Measurements from ENCODE around the gene TENT5C. TPM values are rescaled to one million over a fixed set of nuclear protein-coding genes. Genes with fewer than 3 reads are reported as not detected.

The TENT5C gene
- total and polyA plus RNA-seq, 9 of the 15 experiments (the other 6 are each of a cell fraction or from before 2014, with no cell fraction given) = 1.8 to 7.7 (median 4.0) TPM

GRCh38 chr1:117605774-117606648, at the start of gene TENT5C (continued):
- TF ChIP-seq BRCA1 (IDR thresholded peaks at IDR 0.05) (no peak), BRCA1 (CRISPR knock-in tag; IDR thresholded peaks at IDR 0.05) (no peak), XRCC4 (IDR thresholded peaks at IDR 0.05; ENCODE audit: extremely low read depth, insufficient read depth, insufficient read length) (no peak), ZBTB8A (IDR thresholded peaks at IDR 0.05; ENCODE audit: partially characterized antibody) (no peak), CSDE1 (IDR thresholded peaks at IDR 0.05) (peak in 1 of 2 experiments; percentile 78; a peak in 1 of 4 replicates), NR2F6 (CRISPR knock-in tag; IDR thresholded peaks at IDR 0.05) (no peak), WHSC1 (IDR thresholded peaks at IDR 0.05; ENCODE audit: low read length) (no peak), ZNF431 (CRISPR knock-in tag; IDR thresholded peaks at IDR 0.05) (0 out of 2 replicates have a peak, but pooled peaks have one; percentile 38), ZNF24 (IDR thresholded peaks at IDR 0.05) (no peak), ZNF280B (CRISPR knock-in tag; IDR thresholded peaks at IDR 0.05) (no peak), ZFP1 (CRISPR knock-in tag; IDR thresholded peaks at IDR 0.05) (no peak), HOXB6 (CRISPR knock-in tag; IDR thresholded peaks at IDR 0.05; ENCODE audit: borderline replicate concordance) (no peak), HBP1 (CRISPR knock-in tag; IDR thresholded peaks at IDR 0.05) (no peak), RBBP5 (IDR thresholded peaks at IDR 0.05; ENCODE audit: borderline replicate concordance, insufficient read depth, low read length, poor library complexity, severe bottlenecking) (peak; percentile 38)
- TF ChIP-seq, protein P1, sequence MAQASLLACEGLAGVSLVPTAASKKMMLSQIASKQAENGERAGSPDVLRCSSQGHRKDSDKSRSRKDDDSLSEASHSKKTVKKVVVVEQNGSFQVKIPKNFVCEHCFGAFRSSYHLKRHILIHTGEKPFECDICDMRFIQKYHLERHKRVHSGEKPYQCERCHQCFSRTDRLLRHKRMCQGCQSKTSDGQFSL (CRISPR knock-in tag; IDR thresholded peaks at IDR 0.05) = no peak
- TF ChIP-seq, protein P1 (tag; IDR thresholded peaks at IDR 0.05) = no peak
- TF ChIP-seq, protein P2, sequence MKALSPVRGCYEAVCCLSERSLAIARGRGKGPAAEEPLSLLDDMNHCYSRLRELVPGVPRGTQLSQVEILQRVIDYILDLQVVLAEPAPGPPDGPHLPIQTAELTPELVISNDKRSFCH (CRISPR knock-in tag; IDR thresholded peaks at IDR 0.05) = no peak
- TF ChIP-seq, protein P2 (tag; IDR thresholded peaks at IDR 0.05) = peak; percentile 79; the same call in 1 of the 2 replicates
- TF ChIP-seq, protein P3, sequence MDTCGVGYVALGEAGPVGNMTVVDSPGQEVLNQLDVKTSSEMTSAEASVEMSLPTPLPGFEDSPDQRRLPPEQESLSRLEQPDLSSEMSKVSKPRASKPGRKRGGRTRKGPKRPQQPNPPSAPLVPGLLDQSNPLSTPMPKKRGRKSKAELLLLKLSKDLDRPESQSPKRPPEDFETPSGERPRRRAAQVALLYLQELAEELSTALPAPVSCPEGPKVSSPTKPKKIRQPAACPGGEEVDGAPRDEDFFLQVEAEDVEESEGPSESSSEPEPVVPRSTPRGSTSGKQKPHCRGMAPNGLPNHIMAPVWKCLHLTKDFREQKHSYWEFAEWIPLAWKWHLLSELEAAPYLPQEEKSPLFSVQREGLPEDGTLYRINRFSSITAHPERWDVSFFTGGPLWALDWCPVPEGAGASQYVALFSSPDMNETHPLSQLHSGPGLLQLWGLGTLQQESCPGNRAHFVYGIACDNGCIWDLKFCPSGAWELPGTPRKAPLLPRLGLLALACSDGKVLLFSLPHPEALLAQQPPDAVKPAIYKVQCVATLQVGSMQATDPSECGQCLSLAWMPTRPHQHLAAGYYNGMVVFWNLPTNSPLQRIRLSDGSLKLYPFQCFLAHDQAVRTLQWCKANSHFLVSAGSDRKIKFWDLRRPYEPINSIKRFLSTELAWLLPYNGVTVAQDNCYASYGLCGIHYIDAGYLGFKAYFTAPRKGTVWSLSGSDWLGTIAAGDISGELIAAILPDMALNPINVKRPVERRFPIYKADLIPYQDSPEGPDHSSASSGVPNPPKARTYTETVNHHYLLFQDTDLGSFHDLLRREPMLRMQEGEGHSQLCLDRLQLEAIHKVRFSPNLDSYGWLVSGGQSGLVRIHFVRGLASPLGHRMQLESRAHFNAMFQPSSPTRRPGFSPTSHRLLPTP (IDR thresholded peaks at IDR 0.05; ENCODE audit: borderline replicate concordance, extremely low read depth, insufficient read length) = no peak

All from K562 (cell line).